Activated naive CD4-positive, alpha-beta T cell treated with anti-CD3 and anti-CD28 coated beads, Interleukin-2, amount 10 ng/mL, durations not matched to agents 7 days and 5 days (primary cell): ENCODE data around the gene CANT1.

Source experiments
- CTCF ChIA-PET: fragments of 350-600 bp; sonication (Branson Sonifier 250); formaldehyde crosslinking; loops from one replicate; lab custom pipeline; 2021; ENCODE audit warnings: antibody characterized with exemption; lab: Charles Lee
- DNase-seq: peaks from one replicate; pipeline ENCODE4 v3.0.0-alpha.2; 2020
- H3K27ac Mint-ChIP-seq: one replicate; pipeline ENCODE4 v1.8.0; 2021; ENCODE audit warnings: mild to moderate bottlenecking, moderate library complexity, mixed read lengths
- H3K27me3 Mint-ChIP-seq: one replicate; pipeline ENCODE4 v1.8.0; 2021; ENCODE audit warnings: mild to moderate bottlenecking, mixed read lengths
- H3K36me3 Mint-ChIP-seq: one replicate; pipeline ENCODE4 v1.8.0; 2021; ENCODE audit warnings: mixed read lengths
- H3K4me1 Mint-ChIP-seq: one replicate; pipeline ENCODE4 v1.8.0; 2021; ENCODE audit warnings: mixed read lengths
- H3K4me3 Mint-ChIP-seq: one replicate; pipeline ENCODE4 v1.8.0; 2021; ENCODE audit warnings: mild to moderate bottlenecking, moderate library complexity, mixed read lengths
- H3K9me3 Mint-ChIP-seq: one replicate; pipeline ENCODE4 v1.8.0; 2021; ENCODE audit warnings: mixed read lengths

CANT1 gene

DNA sequence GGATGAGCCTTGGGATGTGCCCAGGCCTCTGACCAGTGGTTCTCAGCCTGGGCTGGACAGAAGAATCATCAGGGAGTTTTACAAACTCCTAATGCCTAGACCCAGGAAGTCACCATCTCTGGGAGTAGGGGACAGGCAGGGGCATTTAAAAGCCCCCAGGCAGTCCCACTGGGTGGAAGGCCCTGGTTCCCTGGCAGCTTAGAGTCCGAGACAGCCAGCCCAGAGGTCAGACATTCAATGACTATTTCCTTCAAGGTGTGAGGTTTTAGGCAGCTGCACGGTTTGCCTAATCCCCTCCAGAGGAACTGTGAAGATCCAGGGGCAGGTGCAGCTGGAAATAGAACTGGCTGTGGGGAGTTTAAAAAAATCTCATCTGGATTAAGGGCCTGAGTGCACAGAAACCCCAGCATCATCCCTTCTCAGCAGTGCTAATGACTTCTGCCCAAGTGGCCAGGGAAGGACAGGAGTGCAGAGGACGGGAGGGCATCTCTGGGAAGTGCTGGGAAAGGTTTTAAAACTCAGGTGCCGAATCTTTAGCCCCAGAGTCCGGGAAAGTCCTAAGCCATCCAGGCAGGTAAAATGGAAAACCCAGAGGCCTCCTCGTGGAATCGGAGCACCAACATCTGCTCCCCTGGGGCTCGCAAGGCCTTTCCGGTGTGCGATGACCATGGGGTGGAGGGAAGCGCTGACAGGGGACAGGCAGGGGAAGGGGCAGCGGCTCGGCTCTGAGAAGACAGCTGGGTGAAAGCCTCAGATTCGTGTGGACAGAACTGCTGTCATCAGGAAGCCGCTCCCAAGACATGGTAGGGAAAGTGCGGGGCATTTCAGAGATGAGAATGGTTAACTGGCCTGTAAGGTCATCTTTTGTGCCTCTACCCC lies 28.3 kb downstream of the CANT1 start:
- H3K4me3 Mint-ChIP-seq = no peak overlapping the region
- H3K36me3 Mint-ChIP-seq = peaks cover 8% of the 10 kb centered on the region
- peaks cover 7% of the 10 kb centered on the region for H3K27me3 Mint-ChIP-seq
- H3K4me1 Mint-ChIP-seq = peaks cover 37% of the 10 kb centered on the region
- DNase-seq = no peak
- CTCF ChIA-PET = no interaction called here
- no peaks in the 10 kb centered on the region for H3K9me3 Mint-ChIP-seq
- peak overlapping the region; percentile 12 for H3K27ac Mint-ChIP-seq

DNA sequence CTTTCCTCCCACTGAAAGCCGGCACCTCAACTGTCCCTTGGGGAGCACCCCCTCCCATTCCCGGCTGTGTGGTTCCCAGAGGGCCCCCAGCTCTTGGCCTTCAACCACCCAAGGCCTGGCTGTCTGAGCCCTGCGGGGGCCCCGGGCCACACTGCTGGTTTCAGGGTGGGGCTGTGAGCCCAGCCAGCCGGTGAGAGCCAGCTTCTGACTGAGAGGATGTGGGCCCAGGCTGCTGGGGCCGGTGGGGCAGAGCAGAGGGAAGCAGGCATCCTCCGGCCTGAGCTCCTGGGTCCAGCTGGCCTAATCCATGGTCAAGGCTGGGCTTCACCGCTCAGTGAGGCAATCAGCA lies 29.0 kb downstream of the CANT1 start:
- H3K27ac Mint-ChIP-seq = peak overlapping the region; percentile 89

DNA sequence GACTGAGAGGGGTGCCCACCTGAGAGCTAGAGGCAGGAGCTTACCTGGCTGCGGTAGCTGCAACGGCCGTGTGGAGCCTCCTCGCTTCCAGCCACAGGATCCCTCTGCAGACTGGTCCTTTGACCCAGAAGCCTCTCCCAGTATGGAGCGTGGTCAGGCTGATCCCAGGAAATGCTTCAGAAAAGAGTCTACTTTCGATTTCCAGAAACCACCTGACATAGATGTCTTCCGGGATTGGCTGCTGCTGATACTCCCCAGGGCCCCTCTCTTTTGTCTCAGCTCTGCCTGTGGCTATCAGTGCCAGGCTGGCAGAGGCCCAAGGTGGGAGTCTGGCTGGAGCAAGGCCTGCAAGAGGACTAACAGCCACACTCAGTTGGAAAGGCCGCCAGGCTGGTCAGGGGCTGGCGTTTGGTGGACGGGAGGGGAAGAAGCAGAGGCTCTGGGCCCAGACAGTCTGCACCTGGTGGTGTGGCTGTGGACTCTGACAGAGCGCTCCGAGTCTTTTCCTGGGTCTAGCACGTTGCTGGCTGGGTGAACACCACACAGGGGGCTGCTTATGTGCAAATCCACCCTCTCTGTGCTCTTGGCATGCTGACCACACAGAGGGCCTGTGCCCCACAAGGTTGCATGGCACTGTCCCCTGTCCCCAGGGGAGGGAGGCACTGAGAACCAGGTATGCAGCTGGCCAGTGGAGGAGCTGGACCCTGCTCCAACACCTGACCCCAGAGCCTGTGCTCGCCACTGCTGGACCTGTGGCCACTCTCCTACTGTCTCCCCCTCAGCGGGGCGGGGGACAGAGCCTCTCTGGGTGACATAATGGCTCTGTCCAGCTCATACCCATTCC lies 29.6 kb downstream of the CANT1 start, which contains the start of gene LGALS3BP:
Gene LGALS3BP (minus strand): TSS at position 144 of the 844 bp plus-strand sequence. CDS start 2,732 bp downstream, outside the sequence.
- Mint-ChIP-seq H3K4me1 (peaks cover 33% of the 10 kb centered on the region), H3K27me3 (peaks cover 7% of the 10 kb centered on the region), H3K27ac (peak within 1 kb of the TSS; percentile 89), H3K4me3 (peak within 1 kb of the TSS; percentile 80), H3K9me3 (no peaks in the 10 kb centered on the region), H3K36me3 (peaks cover 13% of the 10 kb centered on the region)
- DNase-seq = peak; percentile 72
- CTCF ChIA-PET = interaction anchor here (1.0 to 2.2 kb wide), 4 partner anchors 9 to 114 kb away, joined by 3 to 11 read pairs (median 4); no protein-coding TSS in a partner anchor

More for the DNA sequence above, 29.0 kb downstream of the CANT1 start:
- H3K36me3 Mint-ChIP-seq = peaks cover 10% of the 10 kb centered on the region
- H3K27me3 Mint-ChIP-seq = peaks cover 7% of the 10 kb centered on the region
- no peak for DNase-seq
- no peak overlapping the region for H3K4me3 Mint-ChIP-seq
- no peaks in the 10 kb centered on the region for H3K9me3 Mint-ChIP-seq
- peaks cover 33% of the 10 kb centered on the region for H3K4me1 Mint-ChIP-seq
- CTCF ChIA-PET = interaction anchor here (1.4 to 2.2 kb wide), 3 partner anchors 10 to 62 kb away, joined by 4 to 11 read pairs (median 5); no protein-coding TSS in a partner anchor

DNA sequence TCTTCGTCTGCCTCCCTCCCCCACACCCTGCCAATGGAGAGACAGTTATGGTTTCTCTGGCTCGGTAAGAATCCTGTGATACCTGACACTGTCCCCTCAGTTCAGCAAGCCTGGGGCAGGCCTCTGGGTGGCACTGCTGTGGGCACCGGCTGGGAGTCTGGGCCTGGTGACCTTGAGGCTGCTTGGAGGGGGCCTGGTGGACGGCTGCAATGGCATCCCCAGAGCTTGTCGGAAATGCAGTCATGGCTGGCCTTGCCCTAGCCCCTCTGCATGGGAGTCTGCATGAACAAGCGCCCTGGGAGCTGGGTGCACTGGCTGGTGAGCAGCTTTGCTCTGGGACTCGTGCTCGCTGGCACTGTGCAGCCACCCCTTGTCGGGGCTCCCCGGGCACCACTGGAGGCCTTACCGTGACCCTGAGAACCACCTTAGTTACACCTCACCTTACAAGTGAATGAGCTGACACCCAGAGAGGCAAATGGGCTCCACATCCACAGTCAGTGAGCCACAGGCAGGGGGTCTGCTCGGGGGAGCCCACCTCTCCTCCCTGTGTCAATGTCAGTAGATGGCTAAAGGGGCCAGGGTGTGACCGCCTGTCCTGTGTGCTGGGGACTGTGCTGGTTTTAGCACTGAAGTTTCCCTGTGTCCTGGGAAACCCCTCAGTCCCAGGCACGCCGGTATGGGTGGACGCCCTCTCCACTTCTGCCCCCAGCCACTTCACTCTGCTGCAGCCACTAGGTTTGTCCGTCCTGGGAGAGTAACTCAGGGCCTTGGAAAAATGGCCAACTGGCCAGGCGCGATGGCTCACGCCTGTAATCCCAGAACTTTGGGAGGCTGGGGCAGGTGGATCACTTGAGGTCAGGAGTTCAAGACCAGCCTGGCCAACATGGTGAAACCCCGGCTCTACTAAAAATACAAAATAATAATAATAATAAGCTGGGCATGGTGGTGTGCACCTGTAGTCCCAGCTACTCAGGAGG lies 31.3 kb downstream of the CANT1 start:
- peaks cover 4% of the 10 kb centered on the region for H3K27me3 Mint-ChIP-seq
- H3K27ac Mint-ChIP-seq = peak overlapping the region; percentile 89
- peaks cover 17% of the 10 kb centered on the region for H3K36me3 Mint-ChIP-seq
- DNase-seq = no peak
- H3K4me1 Mint-ChIP-seq = peaks cover 33% of the 10 kb centered on the region
- H3K9me3 Mint-ChIP-seq = no peaks in the 10 kb centered on the region
- CTCF ChIA-PET = interaction anchor here (2.2 kb wide), 1 partner anchor 7 kb away, joined by 11 read pairs; no protein-coding TSS in a partner anchor
- H3K4me3 Mint-ChIP-seq = peak overlapping the region; percentile 80

DNA sequence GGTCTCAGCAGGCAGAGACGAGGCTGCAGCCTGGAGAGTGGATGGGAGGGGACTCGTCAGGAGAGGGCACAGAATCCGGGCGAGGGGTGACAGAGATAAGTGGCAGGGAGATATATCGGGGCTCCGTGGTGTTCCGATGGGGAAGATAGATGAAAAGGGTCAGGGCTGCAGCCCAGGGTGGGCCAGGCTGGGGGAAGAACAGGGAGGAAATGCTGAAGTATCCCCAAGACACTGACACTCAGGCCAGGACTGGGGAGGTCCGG lies 32.0 kb downstream of the CANT1 start:
- no peak for DNase-seq
- Mint-ChIP-seq H3K36me3 (peaks cover 17% of the 10 kb centered on the region), H3K9me3 (no peaks in the 10 kb centered on the region), H3K27me3 (peaks cover 4% of the 10 kb centered on the region), H3K27ac (no peak overlapping the region), H3K4me3 (peak overlapping the region; percentile 80), H3K4me1 (peaks cover 33% of the 10 kb centered on the region)
- CTCF ChIA-PET = no interaction called here

DNA sequence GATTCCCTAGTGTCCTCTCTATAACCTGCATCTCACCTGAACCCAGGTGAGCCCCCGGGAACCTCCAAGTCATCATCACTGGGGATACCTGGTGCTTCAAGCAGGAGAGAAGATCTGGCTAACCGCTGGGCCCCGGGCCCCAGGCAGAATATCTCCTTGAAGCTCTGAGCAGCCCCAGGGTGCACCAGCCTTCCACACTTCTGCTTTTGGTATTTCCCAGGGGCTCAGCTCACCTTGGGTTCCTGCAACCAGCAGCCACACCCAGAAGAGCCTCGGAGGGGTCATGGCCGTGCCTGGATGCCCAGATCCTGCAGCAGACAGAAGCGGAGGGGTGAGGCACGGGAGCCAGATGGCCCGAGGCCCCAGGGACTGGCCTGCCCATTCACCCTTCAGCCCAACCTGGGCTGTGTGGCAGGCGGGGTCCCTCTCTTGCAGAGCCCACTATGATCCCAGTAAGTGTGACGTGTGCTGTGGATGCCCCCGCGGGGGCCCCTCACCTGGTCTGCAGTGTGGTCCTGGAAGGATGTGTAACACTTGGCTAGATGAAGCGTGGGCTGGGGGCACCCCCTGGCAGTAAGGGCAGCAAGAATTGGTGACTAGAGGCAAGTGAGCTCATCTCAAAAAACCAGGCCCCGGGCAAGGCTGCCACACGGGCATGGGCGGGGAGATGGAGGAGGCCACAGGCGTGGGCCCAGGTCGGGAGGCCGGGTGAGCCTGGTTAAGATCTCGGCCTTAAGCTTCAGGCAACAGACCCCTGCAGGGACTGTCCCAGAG lies 32.5 kb downstream of the CANT1 start:
- H3K27ac Mint-ChIP-seq = no peak overlapping the region
- DNase-seq = no peak
- H3K36me3 Mint-ChIP-seq = peaks cover 17% of the 10 kb centered on the region

DNA sequence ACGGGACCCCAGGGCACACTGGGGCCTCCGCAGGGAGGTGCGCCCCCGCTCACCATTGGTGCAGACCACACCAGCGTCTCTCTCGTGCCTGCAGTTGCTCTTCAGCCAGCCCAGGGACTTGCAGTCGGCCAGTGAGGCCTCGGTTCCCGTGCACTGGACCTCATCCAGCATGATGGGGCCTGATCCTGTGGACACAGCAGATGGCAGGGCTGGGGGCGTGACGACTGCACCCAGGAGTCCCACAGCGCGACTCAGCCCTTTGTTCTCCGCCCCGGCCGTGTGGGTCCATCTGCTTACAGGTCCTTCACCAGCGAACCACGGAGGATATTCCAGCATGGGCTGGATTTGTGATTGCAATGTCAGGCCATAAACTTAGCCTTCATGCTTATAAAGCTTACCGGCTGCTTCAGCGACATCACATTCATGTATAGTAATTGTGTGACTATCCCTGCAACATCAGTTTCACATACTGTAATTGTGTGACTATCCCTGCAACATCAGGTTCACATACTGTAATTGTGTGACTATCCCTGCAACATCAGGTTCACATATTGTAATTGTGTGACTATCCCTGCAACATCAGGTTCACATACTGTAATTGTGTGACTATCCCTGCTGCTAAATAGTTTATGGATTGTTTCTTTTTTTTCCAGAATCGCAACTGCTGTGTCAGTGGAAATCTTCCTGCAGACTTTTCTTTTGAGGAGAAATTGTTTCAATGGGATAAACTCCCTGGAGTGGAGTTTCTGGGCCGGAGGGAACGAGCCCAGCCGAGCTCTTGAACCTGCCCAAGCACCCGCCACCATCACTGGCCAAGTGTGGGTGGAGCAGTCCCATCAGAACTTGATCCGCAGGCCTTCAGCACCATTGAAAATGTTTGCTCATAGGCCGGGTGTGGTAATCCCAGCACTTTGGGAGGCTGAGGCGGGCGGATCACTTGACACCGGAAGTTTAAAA lies 34.7 kb downstream of the CANT1 start:
- peak overlapping the region; percentile 19 for H3K27ac Mint-ChIP-seq
- H3K4me3 Mint-ChIP-seq = no peak overlapping the region
- DNase-seq = no peak
- peaks cover 28% of the 10 kb centered on the region for H3K36me3 Mint-ChIP-seq
- CTCF ChIA-PET = no interaction called here
- H3K27me3 Mint-ChIP-seq = no peaks in the 10 kb centered on the region
- no peaks in the 10 kb centered on the region for H3K9me3 Mint-ChIP-seq
- peaks cover 33% of the 10 kb centered on the region for H3K4me1 Mint-ChIP-seq

More for the DNA sequence above, 32.5 kb downstream of the CANT1 start:
- Mint-ChIP-seq H3K27me3 (peaks cover 4% of the 10 kb centered on the region), H3K4me1 (peaks cover 33% of the 10 kb centered on the region), H3K9me3 (no peaks in the 10 kb centered on the region), H3K4me3 (peak overlapping the region; percentile 38)
- CTCF ChIA-PET = no interaction called here

DNA sequence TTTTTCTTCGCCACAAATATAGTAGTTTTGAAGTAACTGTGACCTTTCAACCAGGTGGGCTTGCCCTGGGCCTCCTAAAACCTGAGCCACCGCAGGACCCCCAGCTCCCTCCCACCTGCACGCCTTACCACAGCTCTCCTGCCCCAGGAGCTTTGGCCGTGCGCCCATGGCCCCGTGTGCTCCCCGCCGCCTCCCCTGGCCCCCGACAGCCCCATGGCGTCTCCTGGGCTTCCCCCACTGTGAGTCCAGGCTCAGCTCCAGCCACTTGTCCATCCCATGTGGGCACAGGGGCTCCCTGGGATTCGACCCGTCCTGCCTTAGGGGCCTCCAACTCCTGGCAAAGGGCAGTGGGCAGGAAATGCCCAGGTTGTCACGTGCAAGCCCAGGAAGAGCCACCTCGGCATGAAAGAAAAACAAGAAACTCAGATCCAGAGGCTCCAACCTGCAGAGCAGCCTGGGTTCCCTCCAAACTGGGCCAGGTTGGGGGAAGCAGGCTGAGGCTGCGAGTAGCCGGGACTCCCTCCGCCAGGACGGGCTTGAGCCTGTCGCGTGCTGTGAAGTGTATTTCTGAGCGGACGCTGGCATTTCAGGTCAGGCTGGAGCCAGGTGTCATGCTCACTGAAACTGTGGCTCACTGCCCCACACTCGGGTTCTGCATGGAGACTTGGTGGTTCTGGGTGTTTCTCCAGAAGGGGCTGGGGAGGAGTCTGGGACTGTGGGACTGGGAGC lies 35.6 kb downstream of the CANT1 start:
- peaks cover 28% of the 10 kb centered on the region for H3K4me1 Mint-ChIP-seq
- H3K4me3 Mint-ChIP-seq = no peak overlapping the region
- no peak overlapping the region for H3K27ac Mint-ChIP-seq
- no peaks in the 10 kb centered on the region for H3K27me3 Mint-ChIP-seq
- peaks cover 28% of the 10 kb centered on the region for H3K36me3 Mint-ChIP-seq
- CTCF ChIA-PET = interaction anchor here (5.0 kb wide), 1 partner anchor 109 kb away, joined by 51 read pairs; no protein-coding TSS in a partner anchor
- DNase-seq = no peak
- H3K9me3 Mint-ChIP-seq = no peaks in the 10 kb centered on the region

DNA sequence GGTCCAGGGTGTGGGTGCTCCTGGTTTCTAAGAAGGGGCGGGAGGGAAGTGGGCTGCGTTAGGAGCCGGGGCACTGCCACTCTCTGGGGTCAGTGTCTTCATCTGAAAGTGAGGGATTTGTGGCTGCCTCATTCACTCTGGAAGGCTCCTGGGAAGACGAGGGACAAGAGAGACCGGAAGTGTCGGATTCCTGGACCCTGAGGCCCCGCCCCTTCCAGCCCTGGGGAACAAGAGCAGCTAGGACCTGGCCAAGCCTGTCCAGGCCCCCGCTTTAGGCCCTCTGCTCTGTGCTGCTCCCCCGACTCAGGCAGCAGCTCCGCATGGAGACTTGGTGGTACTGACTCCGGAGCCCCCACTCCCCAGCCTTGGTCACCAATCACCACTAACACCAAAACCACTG lies 36.4 kb downstream of the CANT1 start:
- no peak for DNase-seq
- Mint-ChIP-seq H3K9me3 (no peaks in the 10 kb centered on the region), H3K36me3 (peaks cover 29% of the 10 kb centered on the region), H3K4me1 (peaks cover 22% of the 10 kb centered on the region), H3K4me3 (no peak overlapping the region), H3K27ac (no peak overlapping the region), H3K27me3 (no peaks in the 10 kb centered on the region)
- CTCF ChIA-PET = interaction anchor here (5.0 kb wide), 1 partner anchor 108 kb away, joined by 51 read pairs; no protein-coding TSS in a partner anchor

DNA sequence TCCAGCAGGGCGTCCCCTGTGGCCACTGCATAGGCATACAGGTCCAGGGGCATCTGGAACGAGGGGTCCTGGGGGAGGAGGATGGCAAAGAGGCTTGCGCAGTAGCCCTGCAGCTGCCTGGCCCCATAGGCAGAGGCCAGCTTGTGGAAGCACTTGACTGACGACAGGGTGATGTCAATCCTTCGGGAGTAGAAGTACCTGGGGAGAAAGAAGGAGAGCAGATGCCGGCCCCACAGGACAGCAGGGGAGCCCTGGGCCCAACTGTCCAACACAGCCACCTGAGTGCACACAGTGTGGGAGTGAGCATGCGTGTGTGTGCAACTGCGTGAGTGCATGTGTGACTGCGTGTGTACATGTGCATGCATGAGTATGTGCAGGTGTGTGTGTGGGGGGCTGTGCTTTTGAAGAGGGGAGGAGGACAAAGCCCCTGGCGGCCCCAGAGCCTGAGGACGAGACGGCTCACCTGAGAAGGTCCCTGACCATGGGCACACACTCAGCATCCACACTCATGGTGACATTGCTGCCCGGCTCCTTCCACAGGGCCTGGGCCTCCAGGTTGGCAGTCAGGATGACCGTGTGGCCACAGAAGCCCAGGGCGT lies 37.0 kb downstream of the CANT1 start:
- Mint-ChIP-seq H3K9me3 (no peaks in the 10 kb centered on the region), H3K27ac (peak overlapping the region; percentile 1), H3K36me3 (peaks cover 28% of the 10 kb centered on the region), H3K27me3 (no peaks in the 10 kb centered on the region), H3K4me3 (no peak overlapping the region), H3K4me1 (peaks cover 16% of the 10 kb centered on the region)
- no peak for DNase-seq
- CTCF ChIA-PET = interaction anchor here (1.1 to 5.0 kb wide), 6 partner anchors 10 to 154 kb away, joined by 3 to 51 read pairs (median 4); no protein-coding TSS in a partner anchor
